RPMI8226 (cell line): ENCODE results near the gene GADL1.

Source experiments
- DNase-seq: peaks from one replicate; pipeline ENCODE4 v3.0.0-alpha.2; 2015

Gene GADL1

DNA sequence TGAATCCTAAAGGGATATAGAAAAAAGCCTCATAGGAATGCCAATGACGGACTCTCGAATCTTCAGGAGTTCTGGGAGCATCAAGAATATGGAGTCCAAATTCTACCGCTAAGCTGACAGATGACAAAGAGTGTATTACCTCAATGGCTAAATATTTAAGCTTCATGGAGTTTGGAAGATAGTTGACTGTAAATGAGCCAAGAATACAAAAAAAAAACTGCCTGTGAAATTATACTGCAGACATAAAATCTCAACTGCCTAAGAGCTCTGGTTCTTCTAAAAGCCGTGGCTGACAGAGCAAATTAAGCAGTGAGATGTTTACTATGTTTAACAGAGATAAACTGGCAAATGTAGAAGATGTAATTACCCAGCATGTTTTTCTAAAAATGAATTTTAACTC, 140.0 kb downstream of the GADL1 start:
- DNase-seq, result no peak

DNA sequence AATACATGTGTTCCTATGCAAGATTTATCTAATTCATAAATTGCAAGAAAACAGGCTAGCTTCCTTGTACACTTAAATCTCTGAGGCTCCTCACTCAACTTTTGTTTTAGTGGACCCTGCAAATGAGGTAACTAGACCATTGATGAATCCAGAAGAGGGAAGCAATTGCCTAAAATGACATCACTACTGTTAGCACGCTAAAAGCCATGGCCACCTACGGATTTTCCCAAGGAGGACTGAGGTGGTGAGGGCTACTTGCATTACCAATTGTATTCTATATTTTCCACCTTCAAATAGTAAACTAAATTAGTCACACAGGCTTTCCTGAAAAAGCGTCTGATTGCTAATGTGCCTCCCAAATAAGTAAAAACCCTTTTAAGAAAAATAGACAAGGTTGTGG, 140.7 kb downstream of the GADL1 start:
- DNase-seq, result no peak

- no peak for DNase-seq
Observed at GRCh38 chr3:30752970-30753369, 141.5 kb downstream of the GADL1 start.

- no peak for DNase-seq
Observed at GRCh38 chr3:30752491-30752890, 142.0 kb downstream of the GADL1 start.

DNA sequence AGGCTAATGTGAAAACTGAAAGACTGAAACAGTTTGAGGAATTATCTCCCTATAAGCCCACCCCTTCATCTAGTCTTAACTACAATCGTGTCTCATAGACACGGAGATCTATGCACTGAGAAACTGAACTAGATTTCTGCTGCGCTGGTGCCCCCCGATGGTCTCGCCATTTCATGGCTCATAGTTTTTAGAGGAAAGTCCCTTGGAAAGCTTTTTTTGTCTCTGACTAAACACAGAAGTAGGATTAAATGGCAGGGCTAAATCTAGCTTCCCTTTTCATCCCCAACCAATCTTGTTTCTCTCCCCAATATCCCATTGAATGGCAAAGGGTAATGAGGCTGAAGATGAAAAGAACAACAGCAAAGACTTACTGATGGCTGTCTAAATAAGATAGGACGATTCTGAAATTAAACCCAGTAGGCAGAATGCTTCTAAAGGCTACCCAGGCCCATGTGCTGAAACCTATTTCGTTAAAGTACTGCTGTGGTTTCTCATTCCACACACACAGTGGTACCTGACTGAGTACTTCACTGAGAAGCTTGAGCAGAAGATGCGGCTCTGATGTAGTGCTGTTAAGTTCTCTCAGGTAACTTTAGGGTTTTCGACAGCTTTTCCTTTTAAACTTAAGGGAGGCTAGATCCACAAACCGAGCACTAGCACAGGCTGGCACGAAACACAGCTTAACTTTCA, 142.7 kb downstream of the GADL1 start:
- DNase-seq, result no peak

DNA sequence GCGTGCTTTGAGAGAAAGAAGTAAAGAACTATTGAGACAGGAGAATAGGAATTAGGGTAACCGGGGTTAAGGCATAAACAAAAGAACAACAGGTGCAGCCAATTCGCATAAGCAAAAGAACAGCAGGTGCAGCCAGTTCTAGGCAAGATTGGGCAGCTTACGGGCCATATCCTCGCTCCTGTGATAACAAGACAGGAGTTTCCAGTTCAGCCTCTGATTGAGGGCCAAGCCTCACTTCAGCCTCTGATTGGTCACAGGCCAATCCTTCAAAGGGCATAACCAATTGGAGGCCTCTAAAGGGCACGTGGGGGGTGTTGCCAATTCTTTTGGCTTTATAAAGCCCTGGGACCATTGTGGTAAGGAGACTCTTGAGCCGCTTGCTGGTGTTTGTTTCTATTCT, 143.5 kb downstream of the GADL1 start:
- DNase-seq, result no peak

- DNase-seq, result no peak
Observed at GRCh38 chr3:30749230-30749629, 145.2 kb downstream of the GADL1 start.

DNA sequence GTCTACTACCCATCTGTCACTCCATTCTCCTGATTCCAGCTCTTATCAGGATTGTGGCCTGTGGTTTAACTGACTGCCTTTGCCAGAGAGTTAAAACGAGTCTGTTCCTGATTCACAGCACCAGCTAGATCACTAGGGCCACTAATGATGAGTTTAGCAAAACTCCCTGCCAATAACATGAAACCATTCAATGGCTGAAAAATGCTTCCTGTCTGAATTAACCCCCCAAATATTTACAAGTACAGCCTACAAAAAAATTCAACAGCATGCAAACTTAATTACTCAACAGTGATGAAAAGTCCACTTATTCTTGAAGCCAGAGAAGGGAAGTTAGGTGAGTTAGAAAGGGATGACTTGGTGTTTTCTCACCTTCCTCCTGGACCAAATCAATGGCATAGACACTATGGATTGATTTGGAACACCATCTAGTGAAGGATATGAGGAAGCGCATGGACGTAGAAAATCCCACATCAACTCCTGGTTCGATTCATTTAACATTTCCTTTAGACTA, 146.6 kb downstream of the GADL1 start:
- no peak for DNase-seq

GRCh38 chr3:30743641-30744317, 150.7 kb downstream of the GADL1 start:
- DNase-seq, result no peak

GRCh38 chr3:30742796-30743619, 151.5 kb downstream of the GADL1 start:
- DNase-seq, result no peak

- DNase-seq, result no peak
Observed at GRCh38 chr3:30741889-30742288, 152.6 kb downstream of the GADL1 start.

DNA sequence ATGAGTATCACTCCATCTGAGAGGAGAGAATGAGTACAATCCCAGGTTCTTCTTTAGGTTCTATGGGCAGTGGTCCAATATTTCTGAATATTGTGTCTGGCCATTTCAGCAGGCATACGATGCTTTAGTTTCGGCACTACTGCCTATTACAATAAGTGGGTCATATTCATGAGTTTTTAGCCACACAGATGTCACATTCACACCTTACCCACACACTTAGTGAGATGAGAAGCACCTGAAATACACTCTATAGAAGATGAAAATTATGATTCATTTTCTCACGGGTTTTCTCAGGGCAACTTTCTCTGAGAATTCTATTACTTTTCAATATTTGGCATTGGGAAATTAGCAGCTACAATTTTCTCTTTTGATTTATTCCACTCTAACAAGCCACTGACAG, 155.9 kb downstream of the GADL1 start:
- no peak for DNase-seq

DNA sequence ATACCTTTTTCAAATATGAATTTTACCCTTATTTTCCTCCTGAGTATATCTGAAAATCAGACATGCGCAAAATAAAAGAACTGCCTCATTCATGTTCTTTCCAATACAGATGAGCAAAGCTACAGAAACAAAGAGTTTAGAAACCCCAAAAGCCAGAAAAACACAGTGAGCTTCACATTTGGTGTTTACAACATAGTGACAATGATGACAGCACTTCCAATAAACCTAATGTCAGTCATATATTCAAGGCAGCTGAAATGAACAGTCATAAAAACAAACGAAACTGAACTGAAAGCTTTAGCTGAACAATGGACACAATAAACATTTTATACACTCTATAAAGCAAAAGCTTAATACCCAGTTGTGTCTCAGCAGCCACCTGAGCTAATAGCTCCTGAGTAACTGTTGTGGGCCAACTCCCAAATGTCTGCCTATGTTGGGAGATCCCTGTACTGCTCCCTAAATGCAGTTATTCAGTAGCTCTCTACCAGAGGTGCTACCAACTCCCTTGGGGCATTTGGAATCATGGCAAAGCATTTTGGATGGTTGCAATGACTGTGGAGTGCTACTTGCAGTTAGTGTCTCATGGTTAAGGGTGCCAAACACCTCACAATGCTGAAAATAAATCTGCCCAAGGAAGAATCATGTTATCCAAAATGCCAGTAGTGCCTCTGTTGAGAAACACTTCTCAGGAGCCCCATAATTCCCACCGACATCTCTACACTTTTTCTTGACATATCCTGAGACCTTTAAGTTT, 156.5 kb downstream of the GADL1 start:
- DNase-seq, result no peak

DNA sequence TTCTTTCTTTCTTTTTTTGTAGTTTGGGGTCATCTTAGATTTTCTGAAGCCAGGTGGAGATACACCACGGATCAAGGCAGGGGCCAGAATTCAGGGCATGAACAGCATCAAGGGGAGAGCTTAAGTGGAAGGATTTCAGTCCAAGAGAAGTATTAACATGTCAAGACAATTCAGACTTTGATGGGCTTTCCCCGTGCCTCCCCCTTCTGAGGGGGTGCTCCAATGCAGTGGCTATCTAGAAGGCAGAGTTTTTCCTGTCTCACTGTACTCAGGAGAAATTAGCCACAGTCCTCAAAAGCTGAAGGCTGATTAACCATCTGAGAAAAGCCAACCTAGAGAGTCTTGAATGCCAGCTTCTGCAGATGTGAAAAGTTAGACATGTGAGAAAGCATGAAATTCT, 160.8 kb downstream of the GADL1 start:
- DNase-seq, result no peak

GRCh38 chr3:30733209-30733608, 161.3 kb downstream of the GADL1 start:
- DNase-seq, result no peak

GRCh38 chr3:30730967-30731366, 163.5 kb downstream of the GADL1 start:
- no peak for DNase-seq

- no peak for DNase-seq
Observed at GRCh38 chr3:30729936-30730335, 164.5 kb downstream of the GADL1 start.

DNA sequence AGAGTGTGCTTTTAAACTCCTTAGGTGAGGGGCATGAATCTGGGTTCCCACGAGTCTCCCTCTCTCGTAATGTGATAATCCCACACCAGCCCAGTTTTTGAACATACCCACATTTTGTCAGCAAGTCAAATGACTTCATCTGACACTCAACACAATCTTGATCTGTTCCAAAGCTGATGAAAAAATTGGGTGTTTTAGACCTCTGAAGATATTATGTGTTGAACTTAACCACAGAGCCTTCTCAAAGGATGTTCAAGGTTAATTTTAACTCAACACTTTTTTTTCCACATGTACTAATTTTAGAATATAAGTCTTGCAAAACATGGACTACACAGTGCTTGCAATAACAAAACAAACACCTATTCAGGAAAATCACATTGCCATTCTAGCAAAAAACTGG, 164.9 kb downstream of the GADL1 start:
- no peak for DNase-seq

DNA sequence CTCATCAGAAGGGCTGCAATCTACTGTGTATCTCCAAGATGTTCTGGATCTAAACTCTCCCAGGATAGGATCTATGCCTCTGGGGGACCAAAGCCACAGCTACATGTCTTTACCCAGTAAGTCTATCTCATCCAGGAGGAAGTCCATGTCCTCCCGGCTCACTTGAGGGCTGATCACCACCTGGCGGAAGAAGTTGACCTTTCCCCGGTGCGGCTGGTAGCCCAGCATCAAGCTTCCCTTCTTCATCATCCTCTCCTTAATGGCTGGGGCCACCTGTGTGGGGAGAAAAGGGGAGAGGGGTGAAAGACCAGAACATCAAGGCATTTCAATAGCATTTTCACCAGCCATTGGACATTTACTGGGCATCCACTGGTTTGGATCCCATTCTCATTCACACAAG, 166.3 kb downstream of the GADL1 start:
- no peak for DNase-seq

DNA sequence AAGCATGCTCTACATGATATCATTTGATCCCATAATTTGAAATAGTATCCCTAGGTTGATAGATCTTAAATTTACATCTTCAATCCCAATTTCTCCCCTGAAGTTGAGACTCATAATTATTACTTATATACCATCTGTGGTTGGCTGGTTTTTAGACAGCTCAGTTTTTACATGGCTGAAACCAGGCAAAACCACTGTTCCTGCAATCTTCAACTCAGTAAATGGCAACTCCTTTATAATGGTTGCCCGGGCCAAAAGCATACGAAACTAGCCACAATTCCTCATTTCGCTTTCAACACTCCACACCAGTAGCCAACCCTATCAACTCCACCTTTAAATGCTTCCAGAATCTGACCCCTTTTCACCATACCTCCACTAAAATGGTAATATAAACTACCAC, 169.6 kb downstream of the GADL1 start:
- DNase-seq, result no peak

- DNase-seq, result no peak
Observed at GRCh38 chr3:30723211-30723610, 171.2 kb downstream of the GADL1 start.

GRCh38 chr3:30721314-30721634, 173.2 kb downstream of the GADL1 start:
- DNase-seq, result no peak
